ENCODE results near the gene APEH.

The APEH gene

DNA sequence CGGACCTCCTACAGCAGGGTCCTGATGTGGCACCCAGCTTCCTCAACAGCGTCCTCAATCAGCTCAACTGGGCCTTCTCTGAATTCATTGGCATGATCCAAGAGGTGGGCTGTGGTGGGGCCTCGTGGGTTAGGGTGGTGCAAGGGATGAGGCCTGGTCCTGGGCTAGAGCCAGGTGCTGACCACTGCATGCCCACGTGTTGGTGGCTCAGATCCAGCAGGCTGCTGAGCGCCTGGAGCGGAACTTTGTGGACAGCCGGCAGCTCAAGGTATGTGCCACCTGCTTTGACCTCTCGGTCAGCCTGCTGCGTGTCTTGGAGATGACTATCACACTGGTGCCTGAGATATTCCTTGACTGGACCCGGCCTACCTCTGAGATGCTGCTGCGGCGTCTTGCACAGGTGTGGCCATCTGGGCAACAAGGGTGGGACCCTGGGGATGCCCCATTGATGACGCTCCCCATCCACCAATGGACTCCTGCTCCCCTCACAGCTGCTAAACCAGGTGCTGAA lies 41.5 kb downstream of the APEH start:
- TF ChIP-seq, protein P1, sequence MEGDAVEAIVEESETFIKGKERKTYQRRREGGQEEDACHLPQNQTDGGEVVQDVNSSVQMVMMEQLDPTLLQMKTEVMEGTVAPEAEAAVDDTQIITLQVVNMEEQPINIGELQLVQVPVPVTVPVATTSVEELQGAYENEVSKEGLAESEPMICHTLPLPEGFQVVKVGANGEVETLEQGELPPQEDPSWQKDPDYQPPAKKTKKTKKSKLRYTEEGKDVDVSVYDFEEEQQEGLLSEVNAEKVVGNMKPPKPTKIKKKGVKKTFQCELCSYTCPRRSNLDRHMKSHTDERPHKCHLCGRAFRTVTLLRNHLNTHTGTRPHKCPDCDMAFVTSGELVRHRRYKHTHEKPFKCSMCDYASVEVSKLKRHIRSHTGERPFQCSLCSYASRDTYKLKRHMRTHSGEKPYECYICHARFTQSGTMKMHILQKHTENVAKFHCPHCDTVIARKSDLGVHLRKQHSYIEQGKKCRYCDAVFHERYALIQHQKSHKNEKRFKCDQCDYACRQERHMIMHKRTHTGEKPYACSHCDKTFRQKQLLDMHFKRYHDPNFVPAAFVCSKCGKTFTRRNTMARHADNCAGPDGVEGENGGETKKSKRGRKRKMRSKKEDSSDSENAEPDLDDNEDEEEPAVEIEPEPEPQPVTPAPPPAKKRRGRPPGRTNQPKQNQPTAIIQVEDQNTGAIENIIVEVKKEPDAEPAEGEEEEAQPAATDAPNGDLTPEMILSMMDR (conservative IDR thresholded peaks at IDR 0.05) = no peak
- no peak for TF ChIP-seq ZFX (IDR thresholded peaks at IDR 0.05)
- H3K27ac ChIP-seq = no peak overlapping the region

- TF ChIP-seq, protein P1 (conservative IDR thresholded peaks at IDR 0.05) = no peak
- no peak for TF ChIP-seq ZFX (IDR thresholded peaks at IDR 0.05)
- H3K27ac ChIP-seq = no peak overlapping the region
Observed at GRCh38 chr3:49716169-49716568, 42.0 kb downstream of the APEH start.

GRCh38 chr3:49716691-49717210 lies 42.6 kb downstream of the APEH start:
- no peak overlapping the region for H3K27ac ChIP-seq
- TF ChIP-seq, protein P1 (conservative IDR thresholded peaks at IDR 0.05) = no peak
- TF ChIP-seq ZFX (IDR thresholded peaks at IDR 0.05) = no peak

- TF ChIP-seq ZFX (IDR thresholded peaks at IDR 0.05) = no peak
- TF ChIP-seq, protein P1 (conservative IDR thresholded peaks at IDR 0.05) = no peak
- H3K27ac ChIP-seq = no peak overlapping the region
Observed at GRCh38 chr3:49717211-49717958, 43.2 kb downstream of the APEH start.

DNA sequence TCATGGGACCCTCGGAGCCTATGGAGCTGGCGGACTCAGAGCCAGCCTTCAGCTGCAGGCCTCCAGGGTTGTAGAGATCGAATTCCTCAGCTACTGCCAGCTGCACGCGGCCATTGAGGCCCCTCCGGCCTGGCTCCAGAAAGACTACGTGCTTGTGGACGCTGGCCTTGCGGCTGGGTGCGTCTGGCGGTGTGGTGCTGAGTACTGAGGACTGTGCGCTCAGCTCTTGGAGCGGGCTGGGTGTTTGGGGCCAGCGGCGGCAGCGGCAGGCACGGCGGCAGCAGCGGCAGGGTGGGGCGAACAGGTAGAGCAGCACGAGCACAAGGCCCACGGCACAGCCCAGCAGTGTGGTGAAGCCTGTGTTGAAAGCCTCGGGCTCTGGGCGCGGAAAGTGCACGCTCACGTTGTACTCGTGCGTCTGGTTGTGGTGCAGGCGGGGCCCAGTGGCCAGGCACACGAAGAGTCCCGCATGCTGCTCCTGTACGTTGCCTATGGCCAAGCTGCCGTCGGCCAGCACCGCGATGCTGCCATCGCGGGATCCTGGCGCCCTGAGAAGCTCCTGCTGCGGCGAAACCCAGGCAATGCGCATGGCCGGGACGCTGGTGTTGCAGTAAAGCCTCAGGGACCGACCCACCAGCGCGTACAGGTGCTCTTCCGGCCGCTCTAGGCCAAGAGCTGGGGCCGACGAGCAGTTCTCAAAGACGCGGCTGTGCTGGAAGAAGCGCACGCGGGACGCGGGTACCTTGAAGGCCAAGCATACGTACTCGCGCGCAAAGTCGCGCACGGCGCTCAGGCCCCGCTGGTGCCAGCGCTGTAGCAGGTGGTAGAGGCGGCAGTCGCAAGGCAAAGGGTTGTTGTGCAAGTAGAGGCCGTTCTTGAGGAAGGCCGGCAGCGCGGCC lies 44.1 kb downstream of the APEH start:
- H3K27ac ChIP-seq = no peak overlapping the region
- TF ChIP-seq ZFX (IDR thresholded peaks at IDR 0.05) = no peak
- TF ChIP-seq, protein P1 (conservative IDR thresholded peaks at IDR 0.05) = no peak

DNA sequence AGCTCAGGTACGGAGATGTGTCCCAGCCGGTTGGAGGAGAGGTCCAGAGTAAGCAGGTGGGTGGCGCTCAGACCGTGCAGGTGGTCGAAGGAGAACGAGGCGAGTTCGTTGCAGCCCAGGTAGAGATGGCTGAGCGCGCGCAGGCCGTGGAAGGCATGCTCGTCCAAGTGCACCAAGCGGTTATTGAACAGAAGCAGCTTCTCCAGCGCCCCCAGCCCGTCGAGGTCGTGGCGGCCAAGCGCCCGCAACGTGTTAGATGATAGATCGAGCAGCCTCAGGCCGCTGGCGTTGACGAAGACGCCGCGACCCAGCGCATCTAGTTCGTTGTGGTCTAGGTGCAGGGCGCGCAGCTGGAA lies 44.7 kb downstream of the APEH start:
- peak overlapping the region; percentile 42 for H3K27ac ChIP-seq
- TF ChIP-seq, protein P1 (conservative IDR thresholded peaks at IDR 0.05) = no peak
- TF ChIP-seq ZFX (IDR thresholded peaks at IDR 0.05) = no peak

Measured in C4-2B (cell line).